Suprapubic skin (tissue), 4 donors: ENCODE data around the gene ZNF561. TPM values are rescaled to one million over a fixed set of nuclear protein-coding genes. Genes with fewer than 3 reads are reported as not detected.
A peak's percentile ranks its signal among the peaks of the same experiment; 100 is the strongest.
"Not testable (repeated sequence)": the region's sequence is repeated elsewhere in the genome, so short reads cannot be mapped to it uniquely, and the experiment has no call there.

Experiments used
- DNase-seq, 2 donors: peaks; one replicate each; pipeline ENCODE4 v3.0.0-alpha.2; 2019; ENCODE audit warnings: low spot score in 2 of 2
- H3K27ac ChIP-seq: fragments of 200-600 bp; sonication (generic); one replicate; pipeline ENCODE4 v1.5.1; 2019
- H3K27me3 ChIP-seq: fragments of 200-600 bp; sonication (generic); one replicate; pipeline ENCODE4 v1.5.1; 2019
- H3K36me3 ChIP-seq: fragments of 200-600 bp; sonication (generic); one replicate; pipeline ENCODE4 v1.5.1; 2019
- H3K4me1 ChIP-seq: fragments of 200-600 bp; sonication (generic); one replicate; pipeline ENCODE4 v1.5.1; 2019
- H3K4me3 ChIP-seq: fragments of 200-600 bp; sonication (generic); one replicate; pipeline ENCODE4 v1.5.1; 2019; ENCODE audit warnings: mild to moderate bottlenecking
- H3K9me3 ChIP-seq: fragments of 200-600 bp; sonication (generic); one replicate; pipeline ENCODE4 v1.5.1; 2019
- EP300 ChIP-seq: sonication (generic); formaldehyde crosslinking; IDR thresholded peaks from one replicate; pipeline ENCODE4 v1.6.1; 2017; ENCODE audit warnings: antibody characterized with exemption
- POLR2A ChIP-seq, 2 donors: fragments of 450-650 bp; IDR thresholded peaks; one replicate each; pipeline ENCODE4 v1.6.1; 2017; ENCODE audit warnings: antibody characterized with exemption in 2 of 2, mild to moderate bottlenecking in 2 of 2, moderate library complexity in 2 of 2
- POLR2AphosphoS5 ChIP-seq, 3 donors: sonication (generic); formaldehyde crosslinking; IDR thresholded peaks; one replicate each; pipeline ENCODE4 v1.6.1; 2017; ENCODE audit warnings: antibody characterized with exemption in 3 of 3
- WGBS: methylation state at CpG from one replicate; pipeline ENCODE4 v1.1.5; 2018; 5-methylcytosine and 5-hydroxymethylcytosine counted together
- total RNA-seq, 4 donors: library from RNA; depleted of rRNA; stranded (reverse); fragments of >200 nt; gene quantifications; one replicate each; pipeline ENCODE4 v1.1.0, GENCODE V29; 2016
- TF ChIP-seq, protein P1 (sequence below), 2 donors: fragments of 200-600 bp in 1 of 2; fragments of 450-650 bp in 1 of 2; sonication (generic) in 1 of 2; IDR thresholded peaks; one replicate each; pipeline ENCODE4 v1.5.1; 2016 to 2019; ENCODE audit warnings: antibody characterized with exemption in 2 of 2, mild to moderate bottlenecking in 1 of 2, moderate library complexity in 1 of 2

Gene ZNF561
- 10 to 100 TPM; 33.1 to 49.4 (median 42.5) TPM for total RNA-seq

- H3K27me3 ChIP-seq = no peaks in the 10 kb centered on the region
- H3K27ac ChIP-seq = peak within 1 kb of the TSS; percentile 94
- peaks cover 41% of the 10 kb centered on the region for H3K4me1 ChIP-seq
- peak within 1 kb of the TSS; percentile 64 for H3K4me3 ChIP-seq
- TF ChIP-seq POLR2A (IDR thresholded peaks at IDR 0.05) (no peak), POLR2AphosphoS5 (IDR thresholded peaks at IDR 0.05) (peak in 2 of 3 donors; percentile 29 to 73)
- peak; percentile 90 to 93 for DNase-seq
- H3K36me3 ChIP-seq = peaks cover 30% of the 10 kb centered on the region
- no peaks in the 10 kb centered on the region for H3K9me3 ChIP-seq
- WGBS = 1% methylated on average over 27 of the region's 33 CpGs
These were observed at the start of gene ZNF561 for GRCh38 chr19:9621156-9622037. TSS of gene ZNF561 (minus strand) at chr19:9621232. CDS start at chr19:9619456, 1,776 bp downstream.

GRCh38 chr19:9668544-9668943, 47.5 kb upstream of the ZNF561 start:
- TF ChIP-seq POLR2AphosphoS5 (IDR thresholded peaks at IDR 0.05) = no peak
- TF ChIP-seq POLR2A (IDR thresholded peaks at IDR 0.05) = no peak
- TF ChIP-seq, protein P1, sequence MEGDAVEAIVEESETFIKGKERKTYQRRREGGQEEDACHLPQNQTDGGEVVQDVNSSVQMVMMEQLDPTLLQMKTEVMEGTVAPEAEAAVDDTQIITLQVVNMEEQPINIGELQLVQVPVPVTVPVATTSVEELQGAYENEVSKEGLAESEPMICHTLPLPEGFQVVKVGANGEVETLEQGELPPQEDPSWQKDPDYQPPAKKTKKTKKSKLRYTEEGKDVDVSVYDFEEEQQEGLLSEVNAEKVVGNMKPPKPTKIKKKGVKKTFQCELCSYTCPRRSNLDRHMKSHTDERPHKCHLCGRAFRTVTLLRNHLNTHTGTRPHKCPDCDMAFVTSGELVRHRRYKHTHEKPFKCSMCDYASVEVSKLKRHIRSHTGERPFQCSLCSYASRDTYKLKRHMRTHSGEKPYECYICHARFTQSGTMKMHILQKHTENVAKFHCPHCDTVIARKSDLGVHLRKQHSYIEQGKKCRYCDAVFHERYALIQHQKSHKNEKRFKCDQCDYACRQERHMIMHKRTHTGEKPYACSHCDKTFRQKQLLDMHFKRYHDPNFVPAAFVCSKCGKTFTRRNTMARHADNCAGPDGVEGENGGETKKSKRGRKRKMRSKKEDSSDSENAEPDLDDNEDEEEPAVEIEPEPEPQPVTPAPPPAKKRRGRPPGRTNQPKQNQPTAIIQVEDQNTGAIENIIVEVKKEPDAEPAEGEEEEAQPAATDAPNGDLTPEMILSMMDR (IDR thresholded peaks at IDR 0.05) = no peak
- TF ChIP-seq EP300 = no peak
- DNase-seq = no peak
- Histone ChIP-seq H3K4me1 (no peaks in the 10 kb centered on the region), H3K9me3 (peaks cover 27% of the 10 kb centered on the region), H3K36me3 (peaks cover 39% of the 10 kb centered on the region), H3K4me3 (no peak overlapping the region), H3K27ac (no peak overlapping the region), H3K27me3 (no peaks in the 10 kb centered on the region)
- 100% methylated on average over 2 of the region's 2 CpGs for WGBS

GRCh38 chr19:9667898-9668297, 46.9 kb upstream of the ZNF561 start:
- Histone ChIP-seq H3K9me3 (peaks cover 27% of the 10 kb centered on the region), H3K27ac (no peak overlapping the region), H3K36me3 (peaks cover 41% of the 10 kb centered on the region), H3K27me3 (no peaks in the 10 kb centered on the region), H3K4me1 (no peaks in the 10 kb centered on the region), H3K4me3 (no peak overlapping the region)
- WGBS = 89% methylated on average over 3 of the region's 3 CpGs
- peak in 1 of 2 donors; percentile 1 for DNase-seq
- TF ChIP-seq POLR2AphosphoS5 (IDR thresholded peaks at IDR 0.05) (no peak), EP300 (no peak), POLR2A (IDR thresholded peaks at IDR 0.05) (no peak)
- TF ChIP-seq, protein P1 (IDR thresholded peaks at IDR 0.05) = no peak

DNA sequence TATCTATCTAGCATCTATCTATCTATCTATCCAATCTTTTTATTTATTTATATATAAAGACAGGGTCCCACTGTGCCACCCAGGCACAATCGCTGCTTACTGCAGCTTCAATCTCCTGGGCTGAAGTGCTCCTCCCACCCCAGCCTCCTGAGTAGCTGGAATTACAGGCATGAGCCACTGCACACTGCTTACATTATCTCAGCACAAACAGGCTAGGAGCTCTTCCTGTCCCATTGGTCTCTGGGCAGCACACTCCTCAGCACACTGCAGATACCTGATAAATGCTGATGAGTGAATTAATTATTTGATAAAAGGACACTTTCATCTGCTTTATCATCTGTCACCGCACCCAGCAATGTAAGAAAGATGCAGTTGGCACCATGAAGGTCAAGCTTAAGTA, 37.7 kb upstream of the ZNF561 start:
- H3K9me3 ChIP-seq = peaks cover 4% of the 10 kb centered on the region
- WGBS = 100% methylated on average over 2 of the region's 2 CpGs
- H3K4me1 ChIP-seq = no peaks in the 10 kb centered on the region
- no peak for TF ChIP-seq EP300
- no peak for TF ChIP-seq POLR2A (IDR thresholded peaks at IDR 0.05)
- no peak for TF ChIP-seq POLR2AphosphoS5 (IDR thresholded peaks at IDR 0.05)
- TF ChIP-seq, protein P1 (IDR thresholded peaks at IDR 0.05) = no peak
- H3K27me3 ChIP-seq = no peaks in the 10 kb centered on the region
- DNase-seq = no peak
- H3K27ac ChIP-seq = no peak overlapping the region
- peaks cover 59% of the 10 kb centered on the region for H3K36me3 ChIP-seq
- no peak overlapping the region for H3K4me3 ChIP-seq

DNA sequence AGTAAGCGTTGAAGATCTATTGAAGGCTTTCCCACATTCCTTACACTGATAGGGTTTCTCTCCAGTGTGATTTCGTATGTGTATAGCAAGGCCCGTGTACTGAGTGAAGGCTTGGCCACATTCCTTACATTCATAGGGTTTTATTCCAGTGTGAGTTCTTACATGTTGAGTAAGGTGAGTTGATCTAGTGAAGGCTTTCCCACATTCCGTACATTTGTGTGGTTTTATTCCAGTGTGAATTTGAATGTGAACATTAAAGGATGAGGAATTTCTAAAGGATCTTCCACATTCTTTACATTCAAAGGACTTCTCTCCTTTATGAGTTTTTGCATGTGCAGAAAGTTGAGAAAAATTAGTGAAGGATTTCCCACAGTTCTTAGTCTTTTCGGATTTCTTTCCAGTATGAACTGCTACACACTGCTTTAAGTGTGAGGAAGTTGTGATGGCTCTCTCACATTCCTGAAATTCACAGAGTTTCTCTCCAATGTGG, 32.1 kb upstream of the ZNF561 start:
- peaks cover 20% of the 10 kb centered on the region for H3K9me3 ChIP-seq
- not testable (repeated sequence) for H3K27ac ChIP-seq, H3K4me3 ChIP-seq, H3K4me1 ChIP-seq, H3K27me3 ChIP-seq, DNase-seq
- H3K36me3 ChIP-seq = peaks cover 92% of the 10 kb centered on the region
- 98% methylated on average over 5 of the region's 5 CpGs for WGBS

GRCh38 chr19:9651464-9651863, 30.4 kb upstream of the ZNF561 start:
- WGBS = 98% methylated on average over 3 of the region's 3 CpGs
- H3K27me3 ChIP-seq, H3K27ac ChIP-seq, H3K4me3 ChIP-seq, H3K4me1 ChIP-seq, DNase-seq: not testable (repeated sequence)
- Histone ChIP-seq H3K9me3 (peaks cover 20% of the 10 kb centered on the region), H3K36me3 (peaks cover 82% of the 10 kb centered on the region)
